ENCODE measurements around the gene HSPD1. TPM values are rescaled to one million over a fixed set of nuclear protein-coding genes. Genes with fewer than 3 reads are reported as not detected.

Gene HSPD1
- total and polyA plus RNA-seq, 8 donors, result 183 to 460 (median 414) TPM

DNA sequence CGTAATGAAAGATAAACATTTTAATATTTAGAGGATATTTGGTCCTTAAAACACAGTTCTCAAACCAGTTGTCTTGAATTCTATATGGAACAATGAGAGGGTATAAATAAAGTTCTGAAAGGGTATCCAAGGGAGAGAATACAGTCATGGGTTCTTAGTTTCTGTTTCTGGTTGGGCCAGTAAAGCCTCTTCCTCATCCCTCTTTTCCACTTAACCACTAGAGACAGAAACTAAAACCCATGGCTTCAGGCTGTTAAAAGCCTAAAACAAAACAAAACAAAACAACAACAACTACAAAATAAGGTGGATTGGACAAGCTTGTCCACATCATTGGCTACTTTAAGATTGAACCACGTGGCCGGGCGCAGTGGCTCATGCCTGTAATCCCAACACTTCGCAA lies 27.5 kb downstream of the HSPD1 start:
- H3K36me3 ChIP-seq, result peaks cover 3 to 98% of the 10 kb centered on the region in 2 donors
- intact Hi-C loops (cut with DNase I), result no loop called here
- peaks cover 0 to 7% of the 10 kb centered on the region in 2 donors for H3K4me1 ChIP-seq
- no peaks in the 10 kb centered on the region for H3K9me3 ChIP-seq
- TF ChIP-seq, protein P1, sequence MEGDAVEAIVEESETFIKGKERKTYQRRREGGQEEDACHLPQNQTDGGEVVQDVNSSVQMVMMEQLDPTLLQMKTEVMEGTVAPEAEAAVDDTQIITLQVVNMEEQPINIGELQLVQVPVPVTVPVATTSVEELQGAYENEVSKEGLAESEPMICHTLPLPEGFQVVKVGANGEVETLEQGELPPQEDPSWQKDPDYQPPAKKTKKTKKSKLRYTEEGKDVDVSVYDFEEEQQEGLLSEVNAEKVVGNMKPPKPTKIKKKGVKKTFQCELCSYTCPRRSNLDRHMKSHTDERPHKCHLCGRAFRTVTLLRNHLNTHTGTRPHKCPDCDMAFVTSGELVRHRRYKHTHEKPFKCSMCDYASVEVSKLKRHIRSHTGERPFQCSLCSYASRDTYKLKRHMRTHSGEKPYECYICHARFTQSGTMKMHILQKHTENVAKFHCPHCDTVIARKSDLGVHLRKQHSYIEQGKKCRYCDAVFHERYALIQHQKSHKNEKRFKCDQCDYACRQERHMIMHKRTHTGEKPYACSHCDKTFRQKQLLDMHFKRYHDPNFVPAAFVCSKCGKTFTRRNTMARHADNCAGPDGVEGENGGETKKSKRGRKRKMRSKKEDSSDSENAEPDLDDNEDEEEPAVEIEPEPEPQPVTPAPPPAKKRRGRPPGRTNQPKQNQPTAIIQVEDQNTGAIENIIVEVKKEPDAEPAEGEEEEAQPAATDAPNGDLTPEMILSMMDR (IDR thresholded peaks at IDR 0.05), result no peak
- H3K4me3 ChIP-seq, result no peak overlapping the region
- DNase-seq (no peak), ATAC-seq (no peak)
- no peak overlapping the region for H3K27ac ChIP-seq
- H3K27me3 ChIP-seq, result no peaks in the 10 kb centered on the region

DNA sequence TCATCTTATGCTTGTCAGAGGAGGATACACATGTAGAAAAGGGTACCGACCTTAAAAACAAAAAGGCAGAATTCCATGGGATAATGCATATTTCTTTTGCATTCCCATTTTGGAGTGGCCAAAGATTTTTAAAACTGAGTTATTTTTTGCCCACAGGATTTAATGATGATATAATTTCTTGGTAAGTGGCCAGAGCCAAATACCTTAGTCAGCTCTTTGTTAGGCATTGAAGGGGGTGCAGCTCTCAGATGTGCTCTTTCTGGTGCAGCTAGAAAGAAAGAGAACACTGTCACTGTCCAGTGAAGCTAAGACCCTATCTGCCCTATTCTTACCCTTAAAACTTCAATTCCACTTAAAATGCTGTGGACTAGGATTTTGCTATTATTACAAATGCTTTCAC lies 35.5 kb downstream of the HSPD1 start:
- Histone ChIP-seq H3K36me3 (peaks cover 0 to 91% of the 10 kb centered on the region in 2 donors), H3K4me1 (no peaks in the 10 kb centered on the region), H3K27me3 (no peaks in the 10 kb centered on the region), H3K9me3 (no peaks in the 10 kb centered on the region), H3K27ac (no peak overlapping the region), H3K4me3 (no peak overlapping the region)
- TF ChIP-seq, protein P1 (IDR thresholded peaks at IDR 0.05), result no peak
- ATAC-seq (no peak), DNase-seq (no peak)
- intact Hi-C loops (cut with DNase I), result no loop called here

DNA sequence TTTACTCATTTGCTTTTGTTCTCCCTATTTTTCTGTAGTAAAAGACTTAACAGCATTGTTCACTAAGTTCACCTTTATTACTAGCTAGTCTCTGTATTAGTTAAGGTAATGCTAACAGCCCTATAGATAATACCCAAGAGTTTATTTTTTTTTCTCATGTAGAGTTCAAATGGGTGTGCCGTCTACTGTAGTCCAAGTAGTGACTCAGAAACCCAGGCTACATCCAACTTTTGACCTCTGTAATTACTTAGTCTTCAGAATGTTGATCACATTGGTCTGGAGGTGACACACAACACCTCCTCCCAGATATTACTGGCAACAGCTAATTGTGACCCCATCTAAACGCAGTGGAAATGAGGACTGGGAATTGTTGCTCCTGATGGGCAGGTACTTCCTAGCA lies 38.6 kb downstream of the HSPD1 start:
- no peak overlapping the region for H3K4me3 ChIP-seq
- H3K27me3 ChIP-seq, result no peaks in the 10 kb centered on the region
- no peaks in the 10 kb centered on the region for H3K9me3 ChIP-seq
- TF ChIP-seq, protein P1 (IDR thresholded peaks at IDR 0.05), result no peak
- ATAC-seq (no peak), DNase-seq (no peak)
- peaks cover 2 to 20% of the 10 kb centered on the region in 2 donors for H3K4me1 ChIP-seq
- H3K27ac ChIP-seq, result no peak overlapping the region
- peaks cover 0 to 63% of the 10 kb centered on the region in 2 donors for H3K36me3 ChIP-seq
- intact Hi-C loops (cut with DNase I), result no loop called here

DNA sequence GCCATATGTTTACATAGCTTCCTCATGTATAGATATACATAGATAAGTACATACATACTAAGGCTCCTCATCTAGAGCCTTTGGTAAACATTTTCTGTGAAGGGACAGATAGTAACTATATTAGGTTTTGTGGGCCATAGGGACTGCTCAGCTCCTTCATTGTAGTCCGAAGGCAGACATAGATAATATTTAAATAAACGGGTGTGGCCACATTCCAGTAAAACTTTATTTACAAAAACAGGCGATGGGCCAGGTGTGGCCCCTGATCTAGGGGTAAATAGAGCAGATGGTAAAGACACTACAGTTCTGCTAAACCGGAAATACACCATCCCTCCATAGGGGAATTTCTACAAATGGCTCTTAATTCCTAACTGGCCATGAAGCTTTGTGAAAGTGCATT lies 39.0 kb downstream of the HSPD1 start:
- no peak for ATAC-seq
- Histone ChIP-seq H3K27me3 (no peaks in the 10 kb centered on the region), H3K27ac (no peak overlapping the region), H3K9me3 (no peaks in the 10 kb centered on the region), H3K4me3 (no peak overlapping the region), H3K4me1 (peaks cover 2 to 23% of the 10 kb centered on the region in 2 donors), H3K36me3 (peaks cover 0 to 59% of the 10 kb centered on the region in 2 donors)
- TF ChIP-seq, protein P1 (IDR thresholded peaks at IDR 0.05), result no peak
- no peak for DNase-seq
- intact Hi-C loops (cut with DNase I), result no loop called here

DNA sequence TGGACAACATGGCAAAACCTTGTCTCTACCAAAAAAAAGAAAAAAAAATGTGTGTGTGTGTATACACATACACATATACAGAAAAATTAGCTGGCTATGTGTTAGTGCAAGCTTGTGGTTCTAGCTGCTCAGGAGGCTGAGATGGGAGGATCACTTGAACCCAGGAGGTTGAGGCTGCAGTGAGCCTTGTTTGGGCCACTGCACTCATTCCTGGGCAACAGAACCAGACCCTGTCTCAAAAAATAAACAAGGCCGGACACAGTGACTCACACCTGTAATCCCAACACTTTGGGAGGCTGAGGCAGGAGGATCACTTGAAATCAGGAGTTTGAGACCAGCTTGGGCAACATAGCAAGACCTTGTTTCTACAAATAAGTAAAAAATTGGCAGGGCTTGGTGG lies 44.2 kb downstream of the HSPD1 start:
- no peak overlapping the region for H3K27ac ChIP-seq
- DNase-seq, result no peak
- peak overlapping the region in 1 of 2 donors; percentile 84 for H3K4me3 ChIP-seq
- no peaks in the 10 kb centered on the region for H3K9me3 ChIP-seq
- H3K4me1 ChIP-seq, result peaks cover 10 to 45% of the 10 kb centered on the region in 2 donors
- ATAC-seq, result no peak
- no peaks in the 10 kb centered on the region for H3K27me3 ChIP-seq
- intact Hi-C loops (cut with DNase I), result no loop called here
- H3K36me3 ChIP-seq, result peaks cover 0 to 9% of the 10 kb centered on the region in 2 donors
- TF ChIP-seq, protein P1 (IDR thresholded peaks at IDR 0.05), result no peak

Data from left lung (tissue), 10 donors.